H1 (cell line): ENCODE results near the gene CLCN5. TPM values are rescaled to one million over a fixed set of nuclear protein-coding genes. Genes with fewer than 3 reads are reported as not detected.

ENCODE experiments used
- CTCF ChIA-PET: fragments of 300-600 bp; sonication (Branson Sonifier 250); formaldehyde crosslinking; loops from one replicate; lab custom pipeline; 2021; ENCODE audit not compliant: partially characterized antibody; lab: Charles Lee
- POLR2A ChIA-PET: fragments of 300-600 bp; sonication (Branson Sonifier 250); formaldehyde crosslinking; loops from one replicate; lab custom pipeline; 2021; ENCODE audit warnings: inconsistent platforms; ENCODE audit not compliant: partially characterized antibody; lab: Charles Lee
- DNase-seq, 2 experiments: peaks; one replicate each; pipeline versions ENCODE4 v3.0.0 to v3.0.0-alpha.2; 2010 to 2022; ENCODE audit warnings: low spot score in 2 of 2, low read depth in 1 of 2, mixed read lengths in 1 of 2
- FAIRE-seq: peaks from 2 replicates; lab custom pipeline; 2011; peaks lifted over from hg19 to GRCh38; lab: Jason Lieb, UNC
- H2AFZ ChIP-seq: 2 replicates; pipeline ENCODE4 v1.8.1; 2012; ENCODE audit warnings: low read length, inconsistent platforms
- H2AK5ac ChIP-seq: 2 replicates; pipeline ENCODE4 v1.6.1; 2013; ENCODE audit warnings: low read depth, low read length
- H2BK120ac ChIP-seq: replicated peaks from 2 replicates; pipeline ENCODE3; 2013; ENCODE audit warnings: low read depth, low read length, inconsistent platforms
- H2BK12ac ChIP-seq: 2 replicates; pipeline ENCODE4 v1.6.1; 2013; ENCODE audit warnings: low read depth, low read length
- H2BK15ac ChIP-seq: 2 replicates; pipeline ENCODE4 v1.6.1; 2013; ENCODE audit warnings: low read length
- H2BK20ac ChIP-seq: 2 replicates; pipeline ENCODE4 v1.6.1; 2013; ENCODE audit warnings: low read length
- H2BK5ac ChIP-seq: 2 replicates; pipeline ENCODE4 v1.6.1; 2013; ENCODE audit warnings: low read depth, low read length
- H3K14ac ChIP-seq: 2 replicates; pipeline ENCODE4 v1.6.1; 2013; ENCODE audit warnings: inconsistent platforms; ENCODE audit not compliant: insufficient read length
- H3K18ac ChIP-seq: 2 replicates; pipeline ENCODE4 v1.6.1; 2013; ENCODE audit warnings: low read length; ENCODE audit errors: extremely low read depth
- H3K23ac ChIP-seq: 2 replicates; pipeline ENCODE4 v1.6.1; 2013; ENCODE audit warnings: inconsistent platforms; ENCODE audit not compliant: insufficient read length
- H3K23me2 ChIP-seq: 2 replicates; pipeline ENCODE4 v1.6.1; 2013; ENCODE audit warnings: low read depth, low read length
- H3K27ac ChIP-seq: 2 replicates; pipeline ENCODE4 v1.6.1; 2011; ENCODE audit warnings: low read depth, low read length, inconsistent platforms
- H3K27me3 ChIP-seq, 4 experiments: replicated peaks in 1 of 4; 1 replicate in 1 of 4; 2 replicates in 3 of 4; pipeline versions ENCODE4 v1.6.1 to v1.8.1; 2011 to 2013; ENCODE audit warnings: low read length in 3 of 4, mild to moderate bottlenecking in 3 of 4, inconsistent platforms in 2 of 4, mixed read lengths in 2 of 4, moderate library complexity in 1 of 4; ENCODE audit not compliant: control insufficient read depth in 3 of 4, insufficient read depth in 3 of 4; ENCODE audit errors: extremely low read depth in 1 of 4
- H3K36me3 ChIP-seq, 4 experiments: 2 replicates each; pipeline versions ENCODE4 v1.6.1 to v1.8.1; 2011 to 2013; ENCODE audit warnings: mild to moderate bottlenecking in 4 of 4, low read length in 3 of 4, moderate library complexity in 2 of 4, control low read depth in 1 of 4, inconsistent platforms in 1 of 4; ENCODE audit not compliant: insufficient read depth in 4 of 4, control insufficient read depth in 2 of 4
- H3K4ac ChIP-seq: replicated peaks from 2 replicates; pipeline ENCODE3; 2013; ENCODE audit warnings: low read length, low read depth, mixed read lengths, inconsistent platforms; ENCODE audit not compliant: insufficient read length
- H3K4me1 ChIP-seq, 4 experiments: replicated peaks in 1 of 4; 1 replicate in 1 of 4; 2 replicates in 3 of 4; pipeline versions ENCODE4 v1.6.1 to v1.8.1; 2011 to 2013; ENCODE audit warnings: low read length in 3 of 4, inconsistent platforms in 2 of 4, mixed read lengths in 1 of 4; ENCODE audit not compliant: insufficient read depth in 4 of 4, control insufficient read depth in 3 of 4
- H3K4me2 ChIP-seq, 2 experiments: 2 replicates each; pipeline versions ENCODE4 v1.6.1 to v1.8.1; 2011 to 2013; ENCODE audit warnings: low read depth in 2 of 2, low read length in 2 of 2, control low read depth in 1 of 2, inconsistent platforms in 1 of 2, mild to moderate bottlenecking in 1 of 2; ENCODE audit not compliant: insufficient read depth in 1 of 2
- H3K4me3 ChIP-seq, 4 experiments: fragments of 200-600, 300-600 bp in 1 of 4; sonication (generic), shearing (Covaris generic), sonication (Bioruptor Twin) in 1 of 4; 2 replicates each; pipeline versions ENCODE4 v1.5.1 to v1.8.1; 2011 to 2016; ENCODE audit warnings: low read length in 4 of 4, low read depth in 3 of 4, control low read depth in 2 of 4, inconsistent platforms in 2 of 4, mild to moderate bottlenecking in 2 of 4, mixed read lengths in 1 of 4, moderate library complexity in 1 of 4; ENCODE audit not compliant: insufficient read depth in 2 of 4; ENCODE audit errors: extremely low read depth in 1 of 4
- H3K56ac ChIP-seq: replicated peaks from 2 replicates; pipeline ENCODE3; 2013; ENCODE audit warnings: low read depth, mild to moderate bottlenecking, mixed read lengths, low read length, inconsistent platforms; ENCODE audit not compliant: insufficient read length
- H3K79me1 ChIP-seq: 2 replicates; pipeline ENCODE4 v1.6.1; 2013; ENCODE audit warnings: low read depth, low read length, control low read depth
- H3K79me2 ChIP-seq, 2 experiments: 2 replicates each; pipeline versions ENCODE4 v1.6.1 to v1.8.1; 2012 to 2013; ENCODE audit warnings: low read length in 2 of 2, mild to moderate bottlenecking in 2 of 2, inconsistent platforms in 1 of 2; ENCODE audit not compliant: insufficient read depth in 2 of 2, control insufficient read depth in 1 of 2
- H3K9ac ChIP-seq, 4 experiments: replicated peaks in 1 of 4; 1 replicate in 1 of 4; 2 replicates in 3 of 4; pipeline versions ENCODE4 v1.6.1 to v1.8.1; 2011 to 2013; ENCODE audit warnings: low read depth in 3 of 4, low read length in 3 of 4, control low read depth in 2 of 4, mild to moderate bottlenecking in 2 of 4, moderate library complexity in 2 of 4, inconsistent platforms in 1 of 4; ENCODE audit errors: extremely low read depth in 1 of 4
- H3K9me3 ChIP-seq, 2 experiments: 2 replicates each; pipeline versions ENCODE4 v1.6.1 to v1.8.1; 2012 to 2013; ENCODE audit warnings: mild to moderate bottlenecking in 2 of 2, moderate library complexity in 2 of 2, control low read depth in 1 of 2, inconsistent platforms in 1 of 2, low read depth in 1 of 2, low read length in 1 of 2, mixed read lengths in 1 of 2; ENCODE audit not compliant: insufficient read depth in 2 of 2
- H4K20me1 ChIP-seq, 2 experiments: replicated peaks in 1 of 2; 2 replicates each; pipeline versions ENCODE3 to v1.8.1; 2011 to 2013; ENCODE audit warnings: inconsistent platforms in 2 of 2, low read length in 2 of 2, mild to moderate bottlenecking in 1 of 2; ENCODE audit not compliant: insufficient read depth in 2 of 2, control insufficient read depth in 1 of 2
- H4K5ac ChIP-seq: 2 replicates; pipeline ENCODE4 v1.6.1; 2013; ENCODE audit warnings: low read length, low read depth, mixed read lengths, inconsistent platforms; ENCODE audit not compliant: insufficient read length
- H4K8ac ChIP-seq: 2 replicates; pipeline ENCODE4 v1.8.0; 2013; ENCODE audit warnings: mild to moderate bottlenecking, moderate library complexity, low read length, inconsistent platforms; ENCODE audit not compliant: insufficient read depth; ENCODE audit errors: extremely low read depth
- H4K91ac ChIP-seq: replicated peaks from 2 replicates; pipeline ENCODE3; 2013; ENCODE audit warnings: low read length, mixed read lengths, inconsistent platforms; ENCODE audit not compliant: insufficient read length
- ASH2L ChIP-seq: fragments of 200-600, 300-600 bp; sonication (generic); IDR thresholded peaks from one replicate; pipeline ENCODE4 v1.7.1; 2017; ENCODE audit warnings: low read length
- CBX8 ChIP-seq: fragments of 300-800, 300-1000 bp; sonication (generic); IDR thresholded peaks from 2 replicates; pipeline ENCODE4 v1.7.1; 2016; ENCODE audit warnings: low read depth, low read length, borderline replicate concordance
- CHD1 ChIP-seq: IDR thresholded peaks from 2 replicates; pipeline ENCODE4 v1.6.1; 2012; ENCODE audit warnings: low read depth, low read length, improper control_type of control experiment
- CHD2 ChIP-seq: IDR thresholded peaks from 2 replicates; pipeline ENCODE4 v1.6.1; 2012; ENCODE audit warnings: low read length, improper control_type of control experiment
- CREB1 ChIP-seq: IDR thresholded peaks from 2 replicates; pipeline ENCODE4 v1.6.1; 2012; ENCODE audit warnings: inconsistent platforms
- CTBP2 ChIP-seq: IDR thresholded peaks from 2 replicates; pipeline ENCODE4 v1.7.0; 2011; ENCODE audit warnings: borderline replicate concordance, mild to moderate bottlenecking, moderate library complexity, mixed read lengths, low read length; ENCODE audit not compliant: insufficient read depth, insufficient read length
- JUN ChIP-seq: IDR thresholded peaks from 2 replicates; pipeline ENCODE4 v1.6.1; 2011; ENCODE audit warnings: low read depth, mild to moderate bottlenecking, improper control_type of control experiment, low read length
- KDM4A ChIP-seq: IDR thresholded peaks from one replicate; pipeline ENCODE4 v1.7.1; 2012; ENCODE audit warnings: low read depth, mild to moderate bottlenecking, moderate library complexity, low read length, inconsistent platforms; ENCODE audit not compliant: severe bottlenecking
- SIRT6 ChIP-seq: IDR thresholded peaks from one replicate; pipeline ENCODE4 v1.7.1; 2012; ENCODE audit warnings: low read length, inconsistent platforms
- SP4 ChIP-seq: IDR thresholded peaks from 2 replicates; pipeline ENCODE4 v1.6.1; 2012; ENCODE audit warnings: low read length, inconsistent platforms
- SUZ12 ChIP-seq: fragments of 200-600 bp; sonication (generic); IDR thresholded peaks from 2 replicates; pipeline ENCODE4 v1.6.1; 2012; ENCODE audit warnings: mild to moderate bottlenecking, inconsistent platforms, low read length, moderate library complexity, mixed read lengths
- TEAD4 ChIP-seq: IDR thresholded peaks from 2 replicates; pipeline ENCODE4 v1.6.1; 2012; ENCODE audit warnings: low read depth, low read length, inconsistent platforms, mixed read lengths
- YY1 ChIP-seq: IDR thresholded peaks from 2 replicates; pipeline ENCODE4 v1.6.1; 2011; ENCODE audit warnings: low read depth, mild to moderate bottlenecking, low read length
- WGBS, 2 experiments: shearing (Covaris generic) in 1 of 2; methylation state at CpG; one replicate each; pipeline versions ENCODE4 v1.1.6 to v1.1.7; 2013 to 2015; ENCODE audit warnings: low lambda C conversion rate in 2 of 2, mixed read lengths in 2 of 2, inconsistent platforms in 1 of 2, low coverage in 1 of 2, missing lambda C conversion rate in 1 of 2; ENCODE audit not compliant: insufficient replicate concordance in 2 of 2, insufficient coverage in 1 of 2, insufficient read length in 1 of 2; ENCODE audit errors: extremely low coverage in 1 of 2, missing lambda C conversion rate in 1 of 2; 5-methylcytosine and 5-hydroxymethylcytosine counted together
- polyA plus RNA-seq, 7 experiments: library from polyadenylated mRNA; depleted of rRNA in 3 of 7; stranded (reverse) in 5 of 7; unstranded in 2 of 7; fragments of >200 nt in 5 of 7; fragments of 200-250 nt in 2 of 7; gene quantifications; 1 replicate in 5 of 7; 2 replicates in 1 of 7; 4 replicates in 1 of 7; pipeline versions ENCODE4 v1.2.1 to v1.2.3, GENCODE V29; 2011 to 2013; ENCODE audit warnings: missing spikeins in 2 of 7, mixed read lengths in 2 of 7
- total RNA-seq: library from RNA; stranded (reverse); fragmentation: NEBNext Ultra II Directional; extraction: Animal tissue kit (Norgen Biotek cat#: 25700); gene quantifications from 2 replicates; pipeline ENCODE4 v1.2.1, GENCODE V29; 2021
- TF ChIP-seq, protein P1 (sequence below): IDR thresholded peaks from 2 replicates; pipeline ENCODE4 v1.6.1; 2012; ENCODE audit warnings: inconsistent platforms

CLCN5 gene
- total and polyA plus RNA-seq, 2 of the 8 experiments (the other 6 are each of a cell fraction or from before 2014, with no cell fraction given), result 4.2 to 9.7 TPM

DNA sequence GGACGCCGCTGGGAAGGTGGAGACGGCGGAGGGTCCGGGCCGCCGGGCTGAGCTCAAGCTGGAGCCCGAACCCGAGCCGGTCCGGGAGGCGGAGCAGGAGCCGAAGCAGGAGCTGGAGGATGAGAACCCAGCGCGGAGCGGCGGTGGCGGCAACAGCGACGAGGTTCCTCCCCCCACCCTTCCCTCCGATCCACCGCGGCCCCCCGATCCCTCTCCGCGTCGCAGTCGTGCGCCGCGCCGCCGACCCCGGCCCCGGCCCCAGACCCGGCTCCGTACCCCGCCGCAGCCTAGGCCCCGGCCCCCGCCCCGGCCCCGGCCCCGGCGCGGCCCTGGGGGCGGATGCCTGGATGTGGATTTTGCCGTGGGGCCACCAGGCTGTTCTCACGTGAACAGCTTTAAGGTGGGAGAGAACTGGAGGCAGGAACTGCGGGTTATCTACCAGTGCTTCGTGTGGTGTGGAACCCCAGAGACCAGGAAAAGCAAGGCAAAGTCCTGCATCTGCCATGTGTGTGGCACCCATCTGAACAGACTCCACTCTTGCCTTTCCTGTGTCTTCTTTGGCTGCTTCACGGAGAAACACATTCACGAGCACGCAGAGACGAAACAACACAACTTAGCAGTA, 42.6 kb upstream of the CLCN5 start:
- 0% methylated on average over 2 of the region's 55 CpGs; no CpG with 5 or more reads in 1 of the 2 experiments for WGBS, 2 experiments
- Histone ChIP-seq H3K79me2 (0 out of 4 replicates have a peak, but pooled peaks cover 0 to 2% of the 10 kb centered on the region in 2 experiments), H3K56ac (no peak overlapping the region), H3K4me3 (peak overlapping the region; percentile 43 to 82 (median 60)), H2BK12ac (no peak overlapping the region), H3K27me3 (no peaks in the 10 kb centered on the region; a peak in 3 of 7 replicates), H3K14ac (no peak overlapping the region), H2AK5ac (no peak overlapping the region), H4K8ac (no peak overlapping the region; the same call in 1 of the 2 replicates), H2AFZ (0 out of 2 replicates have a peak overlapping the region, but pooled peaks have one; percentile 22), H2BK15ac (no peak overlapping the region), H3K23me2 (peaks cover 3% of the 10 kb centered on the region; the same call in 1 of the 2 replicates), H4K91ac (no peak overlapping the region), H3K27ac (no peak overlapping the region; the same call in 1 of the 2 replicates), H4K20me1 (no peaks in the 10 kb centered on the region), H3K9ac (peak overlapping the region in 2 of 4 experiments; percentile 37 to 66; a peak in 3 of 7 replicates), H3K18ac (no peak overlapping the region), H3K23ac (no peak overlapping the region), H3K4me1 (peaks cover 0 to 5% (median 3%) of the 10 kb centered on the region in 4 experiments; a peak in 3 of 7 replicates), H4K5ac (no peak overlapping the region), H2BK5ac (no peak overlapping the region), H3K79me1 (no peaks in the 10 kb centered on the region), H3K9me3 (no peaks in the 10 kb centered on the region), H2BK120ac (no peak overlapping the region), H3K36me3 (no peaks in the 10 kb centered on the region), H3K4ac (no peak overlapping the region), H3K4me2 (peak overlapping the region; percentile 72 to 88), H2BK20ac (no peak overlapping the region)
- ChIA-PET POLR2A (interaction anchor here (0.8 kb wide), 1 partner anchor 42 kb away, joined by 3 read pairs; the partner anchor contains the start of gene CLCN5), CTCF (interaction anchor here (1.5 to 3.5 kb wide), 3 partner anchors 9 to 39 kb away, joined by 3 to 31 read pairs (median 11); no protein-coding TSS in a partner anchor)
- FAIRE-seq, result no peak
- DNase-seq, result no peak
- TF ChIP-seq ASH2L (no peak), CHD2 (no peak), YY1 (no peak), KDM4A (no peak), CBX8 (no peak), SIRT6 (no peak), JUN (no peak), SP4 (no peak), CREB1 (no peak), TEAD4 (no peak), CTBP2 (no peak), CHD1 (no peak), SUZ12 (no peak)
- TF ChIP-seq, protein P1, sequence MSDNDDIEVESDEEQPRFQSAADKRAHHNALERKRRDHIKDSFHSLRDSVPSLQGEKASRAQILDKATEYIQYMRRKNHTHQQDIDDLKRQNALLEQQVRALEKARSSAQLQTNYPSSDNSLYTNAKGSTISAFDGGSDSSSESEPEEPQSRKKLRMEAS, result no peak
